DOHH2 (cell line): ENCODE results near the gene MRPL54.

Source experiments
- H3F3A ChIP-seq: fragments of 200-600 bp; sonication (generic), shearing (Covaris generic); 2 replicates; pipeline ENCODE4 v1.6.0; 2016; ENCODE audit warnings: antibody characterized with exemption, mild to moderate bottlenecking; ENCODE audit not compliant: control insufficient read depth, insufficient read depth
- H3K27ac ChIP-seq: fragments of 200-600 bp; sonication (generic); 2 replicates; pipeline ENCODE4 v1.5.1; 2014; ENCODE audit warnings: low read depth, mild to moderate bottlenecking, low read length, moderate library complexity
- H3K27me3 ChIP-seq: fragments of 200-600 bp; sonication (generic); 2 replicates; pipeline ENCODE4 v1.6.1; 2014; ENCODE audit warnings: mild to moderate bottlenecking, low read length, mixed read lengths; ENCODE audit not compliant: control insufficient read depth
- H3K36me3 ChIP-seq: fragments of 200-600 bp; sonication (generic); 2 replicates; pipeline ENCODE4 v1.6.1; 2014; ENCODE audit warnings: mild to moderate bottlenecking, low read length, moderate library complexity, mixed read lengths; ENCODE audit not compliant: control insufficient read depth
- H3K4me1 ChIP-seq: fragments of 200-600 bp; sonication (generic); 2 replicates; pipeline ENCODE4 v1.6.1; 2014; ENCODE audit warnings: mild to moderate bottlenecking, low read length, mixed read lengths; ENCODE audit not compliant: control insufficient read depth
- H3K4me2 ChIP-seq: fragments of 200-600 bp; sonication (generic); 2 replicates; pipeline ENCODE4 v1.6.0; 2014; ENCODE audit warnings: mild to moderate bottlenecking, low read length, moderate library complexity
- H3K4me3 ChIP-seq: fragments of 200-600 bp; sonication (generic); 2 replicates; pipeline ENCODE4 v1.5.1; 2014; ENCODE audit warnings: mild to moderate bottlenecking, low read length, mixed read lengths
- H3K79me2 ChIP-seq: fragments of 200-600 bp; sonication (generic); 2 replicates; pipeline ENCODE4 v1.6.1; 2014; ENCODE audit warnings: mild to moderate bottlenecking, low read length, mixed read lengths; ENCODE audit not compliant: control insufficient read depth
- H3K9me2 ChIP-seq: fragments of 200-600 bp; sonication (generic); replicated peaks from 2 replicates; pipeline ENCODE4 v1.6.1; 2014; ENCODE audit warnings: mild to moderate bottlenecking, low read length, mixed read lengths; ENCODE audit not compliant: control insufficient read depth
- H3K9me3 ChIP-seq: fragments of 200-600 bp; sonication (generic); 2 replicates; pipeline ENCODE4 v1.6.1; 2014; ENCODE audit warnings: antibody characterized with exemption, low read length, mixed read lengths; ENCODE audit not compliant: control insufficient read depth, insufficient read depth
- H4K20me1 ChIP-seq: fragments of 200-600 bp; sonication (generic); 2 replicates; pipeline ENCODE4 v1.6.0; 2014; ENCODE audit warnings: low read depth, mild to moderate bottlenecking, antibody characterized with exemption, low read length, moderate library complexity; ENCODE audit not compliant: control insufficient read depth, insufficient read depth
- CTCF ChIP-seq: fragments of 200-600 bp; sonication (generic); IDR thresholded peaks from one replicate; pipeline ENCODE4 v1.5.1; 2014; ENCODE audit warnings: antibody characterized with exemption, mild to moderate bottlenecking, low read depth, low read length; ENCODE audit not compliant: poor library complexity, severe bottlenecking
- EZH2phosphoT487 ChIP-seq: fragments of 200-600 bp; sonication (generic); IDR thresholded peaks from 2 replicates; pipeline ENCODE4 v1.6.1; 2017; ENCODE audit warnings: borderline replicate concordance, mild to moderate bottlenecking, antibody characterized with exemption, low read length, moderate library complexity, mixed read lengths

Gene MRPL54

GRCh38 chr19:3746371-3747056 is 16.0 kb upstream of the MRPL54 start:
- no peaks in the 10 kb centered on the region for H3K79me2 ChIP-seq
- no peaks in the 10 kb centered on the region for H3K27me3 ChIP-seq
- H4K20me1 ChIP-seq, result no peaks in the 10 kb centered on the region
- H3F3A ChIP-seq, result no peaks in the 10 kb centered on the region
- no peak for TF ChIP-seq CTCF
- TF ChIP-seq EZH2phosphoT487, result no peak
- no peaks in the 10 kb centered on the region for H3K36me3 ChIP-seq
- H3K4me1 ChIP-seq, result peaks cover 6% of the 10 kb centered on the region
- no peak overlapping the region for H3K27ac ChIP-seq
- H3K4me3 ChIP-seq, result no peak overlapping the region
- no peaks in the 10 kb centered on the region for H3K9me2 ChIP-seq
- no peak overlapping the region for H3K4me2 ChIP-seq
- H3K9me3 ChIP-seq, result peaks cover 3% of the 10 kb centered on the region; the same call in 1 of the 2 replicates

GRCh38 chr19:3748965-3749364 is 13.5 kb upstream of the MRPL54 start:
- TF ChIP-seq EZH2phosphoT487 (no peak), CTCF (no peak)
- Histone ChIP-seq H3F3A (no peaks in the 10 kb centered on the region), H3K9me3 (no peaks in the 10 kb centered on the region)

GRCh38 chr19:3750211-3750610 is 12.3 kb upstream of the MRPL54 start:
- Histone ChIP-seq H4K20me1 (no peaks in the 10 kb centered on the region), H3K9me3 (no peaks in the 10 kb centered on the region), H3K4me1 (no peaks in the 10 kb centered on the region), H3K79me2 (no peaks in the 10 kb centered on the region), H3K27ac (no peak overlapping the region), H3K36me3 (no peaks in the 10 kb centered on the region), H3K27me3 (no peaks in the 10 kb centered on the region), H3K4me3 (no peak overlapping the region), H3F3A (no peaks in the 10 kb centered on the region), H3K4me2 (no peak overlapping the region), H3K9me2 (no peaks in the 10 kb centered on the region)
- TF ChIP-seq CTCF (no peak), EZH2phosphoT487 (no peak)

More at GRCh38 chr19:3748965-3749364, 13.5 kb upstream of the MRPL54 start:
- H3K36me3 ChIP-seq, result no peaks in the 10 kb centered on the region
- H3K4me1 ChIP-seq, result peaks cover under 1% of the 10 kb centered on the region; the same call in 1 of the 2 replicates
- no peaks in the 10 kb centered on the region for H4K20me1 ChIP-seq
- no peak overlapping the region for H3K4me3 ChIP-seq
- H3K27ac ChIP-seq, result no peak overlapping the region
- no peaks in the 10 kb centered on the region for H3K9me2 ChIP-seq
- no peaks in the 10 kb centered on the region for H3K27me3 ChIP-seq
- no peaks in the 10 kb centered on the region for H3K79me2 ChIP-seq
- H3K4me2 ChIP-seq, result no peak overlapping the region
